ENCODE measurements around the gene TTC28.
"Not testable (repeated sequence)": the region's sequence is repeated elsewhere in the genome, so short reads cannot be mapped to it uniquely, and the experiment has no call there.

Gene TTC28

DNA sequence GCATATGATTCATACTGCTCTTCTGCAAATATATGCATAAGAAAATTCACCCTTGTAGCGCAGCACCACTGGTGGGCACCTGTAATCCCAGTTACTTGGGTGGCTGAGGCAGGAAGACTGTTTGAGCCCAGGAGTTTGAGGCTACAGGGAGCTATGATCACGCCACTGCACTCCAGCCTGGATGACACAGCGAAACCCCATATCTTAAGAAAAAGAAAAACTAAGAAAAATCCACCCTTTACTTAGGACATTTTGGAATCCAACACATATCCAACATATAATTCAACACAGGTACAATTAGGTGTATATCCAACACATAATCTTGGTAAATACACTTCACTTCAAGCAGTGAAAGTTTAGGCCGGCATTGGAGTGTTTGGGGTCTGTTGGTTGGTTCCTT lies 505.1 kb downstream of the TTC28 start:
- Histone ChIP-seq H3K9me3 (no peaks in the 10 kb centered on the region), H3K27me3 (no peaks in the 10 kb centered on the region)
- TF ChIP-seq, protein P1, sequence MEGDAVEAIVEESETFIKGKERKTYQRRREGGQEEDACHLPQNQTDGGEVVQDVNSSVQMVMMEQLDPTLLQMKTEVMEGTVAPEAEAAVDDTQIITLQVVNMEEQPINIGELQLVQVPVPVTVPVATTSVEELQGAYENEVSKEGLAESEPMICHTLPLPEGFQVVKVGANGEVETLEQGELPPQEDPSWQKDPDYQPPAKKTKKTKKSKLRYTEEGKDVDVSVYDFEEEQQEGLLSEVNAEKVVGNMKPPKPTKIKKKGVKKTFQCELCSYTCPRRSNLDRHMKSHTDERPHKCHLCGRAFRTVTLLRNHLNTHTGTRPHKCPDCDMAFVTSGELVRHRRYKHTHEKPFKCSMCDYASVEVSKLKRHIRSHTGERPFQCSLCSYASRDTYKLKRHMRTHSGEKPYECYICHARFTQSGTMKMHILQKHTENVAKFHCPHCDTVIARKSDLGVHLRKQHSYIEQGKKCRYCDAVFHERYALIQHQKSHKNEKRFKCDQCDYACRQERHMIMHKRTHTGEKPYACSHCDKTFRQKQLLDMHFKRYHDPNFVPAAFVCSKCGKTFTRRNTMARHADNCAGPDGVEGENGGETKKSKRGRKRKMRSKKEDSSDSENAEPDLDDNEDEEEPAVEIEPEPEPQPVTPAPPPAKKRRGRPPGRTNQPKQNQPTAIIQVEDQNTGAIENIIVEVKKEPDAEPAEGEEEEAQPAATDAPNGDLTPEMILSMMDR (IDR thresholded peaks at IDR 0.05), result no peak

DNA sequence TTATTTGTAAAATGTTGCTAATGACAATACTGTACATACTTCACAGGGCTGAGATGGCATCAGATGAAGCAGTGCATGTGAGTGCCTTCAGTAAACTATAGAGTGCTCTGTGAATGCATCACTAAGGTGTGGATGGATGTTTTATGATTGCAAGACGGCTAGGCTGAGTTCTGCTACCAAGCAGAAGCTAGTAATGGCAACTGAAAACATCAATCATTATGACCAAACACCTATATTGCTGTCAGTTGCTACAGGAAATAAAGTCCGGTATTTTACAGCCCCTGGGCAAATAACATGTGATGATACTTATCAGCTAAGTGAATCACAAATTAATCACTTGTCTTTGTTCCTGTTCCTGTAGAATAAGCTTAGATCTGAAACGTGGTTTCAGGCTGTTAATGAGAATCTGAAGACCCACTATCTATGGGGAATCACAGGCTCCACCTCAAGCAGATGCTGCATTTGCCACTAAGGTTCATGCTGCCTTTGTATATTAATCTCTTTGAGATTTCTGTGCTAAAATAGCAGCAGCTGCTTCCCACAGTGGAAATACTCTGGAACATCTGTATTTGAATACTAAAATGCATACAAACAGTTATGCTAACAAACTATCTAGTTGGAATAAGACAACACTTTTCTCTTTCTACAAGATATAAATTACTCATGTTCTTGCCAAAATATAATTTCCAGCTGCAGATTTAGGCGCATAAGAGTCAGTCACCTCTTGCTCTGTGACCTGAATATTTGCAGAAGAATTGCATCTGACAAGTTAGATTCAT lies 506.6 kb downstream of the TTC28 start:
- Histone ChIP-seq H3K9me3 (no peaks in the 10 kb centered on the region), H3K27ac (no peak overlapping the region), H3K4me1 (ENCODE audit: control insufficient read depth in 1 of 2, insufficient read depth in 1 of 2, low read depth in 1 of 2, low read length in 1 of 2) (no peaks in the 10 kb centered on the region), H3K4me3 (ENCODE audit: low read depth in 1 of 2, low read length in 1 of 2) (no peak overlapping the region), H3K27me3 (no peaks in the 10 kb centered on the region), H3K36me3 (no peaks in the 10 kb centered on the region)
- TF ChIP-seq, protein P1 (IDR thresholded peaks at IDR 0.05), result no peak

More for the DNA sequence above, 505.1 kb downstream of the TTC28 start:
- Histone ChIP-seq H3K4me1 (ENCODE audit: control insufficient read depth in 1 of 2, insufficient read depth in 1 of 2, low read depth in 1 of 2, low read length in 1 of 2) (no peaks in the 10 kb centered on the region), H3K36me3 (no peaks in the 10 kb centered on the region), H3K27ac (no peak overlapping the region), H3K4me3 (ENCODE audit: low read depth in 1 of 2, low read length in 1 of 2) (no peak overlapping the region)

DNA sequence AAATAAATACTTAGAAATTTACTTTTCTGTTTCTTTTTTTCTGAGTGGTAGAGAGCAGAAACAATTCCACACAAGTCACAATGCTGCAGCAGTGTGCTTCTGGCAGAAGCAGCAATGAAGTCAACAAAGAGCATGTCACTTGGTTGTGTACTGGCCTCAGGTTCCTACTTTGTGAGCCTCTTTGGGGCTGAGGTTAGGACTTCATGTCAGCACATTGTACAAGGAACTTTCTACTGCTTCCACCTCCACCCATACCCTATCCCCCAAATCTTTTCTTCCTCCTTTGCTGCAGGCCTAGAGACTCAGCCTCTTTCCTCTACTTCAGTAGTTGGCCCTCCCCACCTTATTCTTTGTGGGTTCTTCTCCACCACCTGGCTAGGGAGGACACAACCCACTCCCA lies 507.9 kb downstream of the TTC28 start:
- Histone ChIP-seq H3K36me3 (no peaks in the 10 kb centered on the region), H3K4me3 (ENCODE audit: low read depth in 1 of 2, low read length in 1 of 2) (no peak overlapping the region), H3K4me1 (ENCODE audit: control insufficient read depth in 1 of 2, insufficient read depth in 1 of 2, low read depth in 1 of 2, low read length in 1 of 2) (no peaks in the 10 kb centered on the region), H3K27ac (no peak overlapping the region), H3K9me3 (no peaks in the 10 kb centered on the region), H3K27me3 (no peaks in the 10 kb centered on the region)
- TF ChIP-seq, protein P1 (IDR thresholded peaks at IDR 0.05), result no peak

DNA sequence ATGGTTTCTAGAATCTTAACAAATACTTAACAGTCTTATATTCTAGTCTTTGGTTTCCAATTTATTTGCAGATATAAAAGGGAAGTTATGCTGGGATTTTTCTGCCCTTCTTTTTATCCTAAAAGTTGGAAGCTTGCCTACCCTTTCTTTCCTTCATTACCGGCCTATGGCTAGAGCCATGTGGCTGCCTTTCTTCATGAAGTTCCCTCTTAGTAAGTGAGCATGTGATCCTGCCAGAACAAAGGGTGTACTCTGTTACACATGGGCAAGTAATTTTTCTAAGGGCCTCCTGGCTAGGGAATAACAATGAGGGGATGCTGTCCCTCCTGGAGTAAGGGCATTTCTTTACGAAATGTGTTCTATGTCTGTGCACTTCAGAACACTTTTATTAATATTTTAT lies 508.5 kb downstream of the TTC28 start:
- TF ChIP-seq, protein P1 (IDR thresholded peaks at IDR 0.05), result no peak
- Histone ChIP-seq H3K4me1 (ENCODE audit: control insufficient read depth in 1 of 2, insufficient read depth in 1 of 2, low read depth in 1 of 2, low read length in 1 of 2) (no peaks in the 10 kb centered on the region), H3K36me3 (no peaks in the 10 kb centered on the region), H3K9me3 (no peaks in the 10 kb centered on the region), H3K27me3 (no peaks in the 10 kb centered on the region), H3K27ac (no peak overlapping the region), H3K4me3 (ENCODE audit: low read depth in 1 of 2, low read length in 1 of 2) (no peak overlapping the region)

DNA sequence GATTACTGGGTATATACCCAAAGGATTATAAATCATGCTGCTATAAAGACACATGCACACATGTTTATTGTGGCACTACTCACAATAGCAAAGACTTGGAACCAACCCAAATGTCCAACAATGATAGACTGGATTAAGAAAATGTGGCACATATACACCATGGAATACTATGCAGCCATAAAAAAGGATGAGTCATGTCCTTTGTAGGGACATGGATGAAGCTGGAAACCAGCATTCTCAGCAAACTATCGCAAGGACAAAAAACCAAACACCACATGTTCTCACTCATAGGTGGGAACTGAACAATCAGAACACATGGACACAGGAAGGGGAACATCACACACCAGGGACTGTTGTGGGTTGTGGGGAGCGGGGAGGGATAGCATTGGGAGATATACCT lies 510.3 kb downstream of the TTC28 start:
- not testable (repeated sequence) for H3K4me3 ChIP-seq (ENCODE audit: low read depth in 1 of 2, low read length in 1 of 2); H3K9me3 ChIP-seq; H3K27ac ChIP-seq; H3K36me3 ChIP-seq; H3K27me3 ChIP-seq; H3K4me1 ChIP-seq (ENCODE audit: control insufficient read depth in 1 of 2, insufficient read depth in 1 of 2, low read depth in 1 of 2, low read length in 1 of 2)

DNA sequence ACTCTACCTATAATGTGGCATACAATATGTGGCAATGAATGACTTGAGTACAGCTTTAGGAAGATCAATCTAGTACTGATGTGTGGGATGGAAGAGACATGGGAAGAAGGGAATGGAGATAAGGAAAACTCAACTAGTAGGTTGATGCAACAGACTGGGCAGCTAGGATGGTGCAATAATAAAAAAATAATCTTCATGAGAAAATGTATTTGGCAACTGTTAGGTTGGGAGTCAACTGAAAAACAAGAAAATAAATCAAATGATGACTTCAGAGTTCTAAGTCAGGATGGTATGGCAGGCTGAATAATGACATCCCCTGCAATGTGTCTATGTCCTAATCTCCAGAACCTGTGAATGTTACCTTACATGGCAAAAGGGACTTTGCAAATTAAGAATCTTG lies 523.8 kb downstream of the TTC28 start:
- H3K36me3 ChIP-seq, result no peaks in the 10 kb centered on the region
- no peak overlapping the region for H3K4me3 ChIP-seq (ENCODE audit: low read depth in 1 of 2, low read length in 1 of 2)
- H3K9me3 ChIP-seq, result no peaks in the 10 kb centered on the region
- H3K27ac ChIP-seq, result no peak overlapping the region
- H3K27me3 ChIP-seq, result no peaks in the 10 kb centered on the region
- no peaks in the 10 kb centered on the region for H3K4me1 ChIP-seq (ENCODE audit: control insufficient read depth in 1 of 2, insufficient read depth in 1 of 2, low read depth in 1 of 2, low read length in 1 of 2)
- TF ChIP-seq, protein P1 (IDR thresholded peaks at IDR 0.05), result no peak

Data from neutrophil (primary cell).